CD4-positive, alpha-beta T cell treated with Interleukin-17A for 1 hour (primary cell): ENCODE results near the gene GH2.
"Not testable (repeated sequence)": the region's sequence is repeated elsewhere in the genome, so short reads cannot be mapped to it uniquely, and the experiment has no call there.

Experiments used
- DNase-seq: peaks from one replicate; pipeline ENCODE4 v3.0.0-alpha.2; 2020

GH2 gene

DNA sequence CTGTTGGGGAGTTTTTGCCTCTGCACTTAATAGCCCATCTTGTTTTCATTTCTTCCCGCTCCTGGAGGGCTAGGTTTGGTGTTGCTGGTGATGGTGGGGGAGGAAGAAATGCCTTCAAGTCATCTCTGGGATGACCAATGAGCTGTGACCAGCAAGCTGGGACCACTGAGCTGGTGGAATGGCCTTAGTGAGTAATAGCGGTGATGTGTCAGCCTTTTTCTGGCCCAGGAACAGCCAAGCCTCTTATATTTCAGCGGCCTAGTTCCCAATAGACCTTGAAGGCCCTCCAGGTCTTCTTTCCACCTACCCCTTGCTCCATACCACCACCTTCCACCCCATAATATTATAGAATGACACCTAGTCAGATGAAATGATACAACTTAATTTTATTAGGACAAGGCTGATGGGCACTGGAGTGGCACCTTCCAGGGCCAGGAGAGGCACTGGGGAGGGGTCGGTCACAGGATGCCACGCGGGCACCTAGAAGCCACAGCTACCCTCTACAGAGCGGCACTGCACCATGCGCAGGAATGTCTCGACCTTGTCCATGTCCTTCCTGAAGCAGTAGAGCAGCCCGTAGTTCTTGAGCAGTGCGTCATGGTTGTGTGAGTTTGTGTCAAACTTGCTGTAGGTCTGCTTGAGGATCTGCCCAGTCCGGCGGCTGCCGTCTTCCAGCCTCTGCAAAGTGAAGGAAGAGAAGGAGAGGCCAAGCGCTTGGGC lies 9.9 kb downstream of the GH2 start:
- not testable (repeated sequence) for DNase-seq

DNA sequence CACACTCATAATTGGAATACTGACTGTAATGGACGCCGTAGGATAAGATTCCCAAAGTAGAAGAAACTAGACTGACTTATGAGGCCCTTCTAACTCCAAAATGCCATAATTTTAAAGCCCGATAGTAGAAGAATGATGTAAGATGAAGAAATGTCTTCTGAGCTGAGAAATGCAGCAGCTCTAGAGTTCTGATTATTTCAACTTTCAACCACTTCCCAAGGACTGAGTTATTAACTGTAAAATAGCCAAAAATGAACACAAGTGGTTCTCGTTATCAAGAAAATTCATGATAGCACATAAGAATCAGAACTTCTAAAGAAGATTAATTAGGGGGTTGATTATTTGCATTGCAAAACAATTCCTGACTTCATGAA lies 11.5 kb downstream of the GH2 start:
- not testable (repeated sequence) for DNase-seq

DNA sequence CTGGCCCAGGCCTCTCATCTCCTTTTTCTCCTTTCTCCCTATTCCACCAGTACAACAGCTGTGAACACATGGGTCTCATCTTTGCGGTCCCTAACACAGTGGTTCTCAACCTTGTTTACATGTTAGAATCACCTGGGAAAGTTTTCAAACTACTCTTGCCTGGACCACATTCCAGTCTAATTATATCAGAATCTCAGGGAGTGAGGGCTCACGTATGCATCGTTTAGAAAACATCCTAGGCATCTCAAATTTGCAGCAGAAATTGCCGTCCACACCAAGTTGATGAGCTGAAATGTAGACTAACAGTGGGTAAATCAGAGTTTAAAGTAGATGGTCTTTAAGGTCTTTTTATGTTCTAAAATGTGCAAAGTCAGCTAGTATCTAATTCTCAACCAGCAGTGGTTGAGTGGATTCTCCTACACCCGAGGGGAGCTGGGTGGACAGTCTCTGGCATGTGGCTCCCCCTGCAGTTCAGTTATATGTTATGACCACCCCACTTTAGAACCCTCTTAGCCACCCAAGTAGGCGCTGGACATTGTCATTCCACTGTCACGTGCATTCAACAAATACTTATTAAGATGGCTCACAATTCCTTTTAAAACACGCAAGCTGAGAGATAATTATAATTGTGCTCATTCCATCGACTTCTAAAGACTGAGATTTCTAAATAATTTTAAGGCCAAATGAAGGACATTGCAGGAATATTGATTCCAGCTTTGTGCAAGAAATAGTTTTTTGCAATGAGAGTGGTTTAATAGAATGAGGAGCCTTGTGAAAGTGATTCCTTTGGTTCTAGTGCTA lies 12.1 kb downstream of the GH2 start:
- DNase-seq = not testable (repeated sequence)

DNA sequence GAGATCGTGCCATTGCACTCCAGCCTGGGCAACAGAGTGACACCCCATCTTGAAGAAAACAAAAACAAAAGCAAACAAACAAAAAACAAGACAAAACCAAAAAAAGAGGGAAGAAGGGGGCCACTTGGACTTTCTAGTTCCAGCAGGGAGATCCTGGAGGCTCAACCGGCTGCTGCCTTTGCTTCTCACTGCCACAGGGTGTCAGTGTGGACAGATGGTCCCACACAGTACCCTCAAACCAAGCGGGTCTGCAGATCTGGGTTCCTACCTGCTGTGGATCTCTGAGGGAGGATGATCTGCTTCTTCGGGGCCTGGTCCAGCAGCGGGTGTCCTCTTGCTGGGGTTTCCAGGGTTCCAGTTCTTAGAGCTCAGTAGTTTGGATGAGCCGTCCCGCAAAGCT lies 15.1 kb downstream of the GH2 start:
- DNase-seq = not testable (repeated sequence)

DNA sequence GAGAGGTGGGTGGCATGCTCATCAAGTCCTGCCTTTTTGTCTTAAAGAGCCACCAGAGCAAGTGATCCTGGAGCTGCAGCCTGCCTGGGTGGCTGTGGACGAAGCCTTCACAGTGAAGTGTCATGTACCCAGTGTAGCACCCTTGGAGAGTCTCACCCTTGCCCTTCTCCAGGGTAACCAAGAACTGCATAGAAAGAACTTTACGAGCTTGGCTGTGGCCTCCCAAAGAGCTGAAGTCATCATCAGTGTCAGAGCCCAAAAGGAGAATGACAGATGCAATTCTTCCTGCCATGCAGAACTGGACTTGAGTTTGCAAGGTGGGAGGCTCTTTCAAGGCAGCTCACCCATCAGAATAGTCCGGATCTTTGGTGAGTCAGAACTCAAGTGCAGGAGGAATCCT lies 22.5 kb downstream of the GH2 start:
- no peak for DNase-seq

DNA sequence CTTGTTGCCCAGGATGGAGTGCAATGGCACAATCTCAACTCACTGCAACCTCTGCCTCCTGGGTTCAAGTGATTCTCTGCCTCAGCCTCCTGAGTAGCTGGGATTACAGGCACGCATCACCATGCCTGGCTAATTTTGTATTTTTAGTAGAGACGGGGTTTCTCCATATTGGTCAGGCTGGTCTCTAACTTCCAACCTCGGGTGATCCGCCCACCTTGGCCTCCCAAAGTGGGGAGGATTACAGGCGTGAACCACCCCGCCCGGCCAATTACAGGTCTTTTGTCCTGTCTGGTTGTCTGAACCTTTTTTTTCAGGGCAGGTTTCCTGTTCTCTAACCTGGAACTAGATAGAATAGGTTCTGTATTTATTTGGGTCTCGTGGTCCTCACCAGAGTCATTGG lies 25.3 kb downstream of the GH2 start:
- not testable (repeated sequence) for DNase-seq

DNA sequence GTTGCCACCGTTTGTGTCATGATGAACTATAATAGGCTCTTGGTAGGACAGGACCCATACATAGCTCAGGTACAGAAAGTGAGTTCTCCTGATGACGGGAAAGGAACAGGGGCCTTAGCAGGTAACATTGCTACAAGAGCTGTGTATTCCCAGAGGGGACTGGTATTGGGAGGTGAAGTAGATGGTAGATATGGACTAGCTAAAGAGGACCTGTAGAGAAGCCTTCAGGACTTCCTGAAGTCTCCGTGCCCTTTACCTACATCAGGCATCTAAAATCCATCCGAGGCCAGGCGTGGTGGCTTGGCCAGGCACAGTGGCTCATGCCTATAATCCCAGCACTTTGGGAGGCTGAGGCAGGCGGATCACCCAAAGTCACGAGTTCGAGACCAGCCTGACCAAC lies 26.6 kb downstream of the GH2 start:
- DNase-seq = no peak

DNA sequence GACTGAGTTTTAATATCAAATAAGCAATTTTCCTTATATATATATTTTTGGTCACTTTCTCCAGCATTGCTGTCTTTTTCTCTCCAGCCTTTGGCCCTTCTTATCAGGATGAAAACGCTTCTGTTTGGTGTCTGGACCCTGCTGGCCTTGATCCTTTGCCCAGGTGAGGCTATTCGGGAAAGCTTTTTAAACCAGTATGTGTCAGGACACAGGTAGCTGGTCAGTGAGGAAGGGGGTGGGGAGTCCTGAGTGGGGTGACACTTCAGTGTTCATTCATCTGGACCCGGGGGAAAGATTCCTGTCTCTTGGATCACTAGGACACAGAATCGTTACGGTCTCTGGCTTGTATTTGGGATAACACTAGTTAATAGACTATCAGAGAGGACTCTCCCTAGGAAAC lies 27.0 kb downstream of the GH2 start:
- no peak for DNase-seq

DNA sequence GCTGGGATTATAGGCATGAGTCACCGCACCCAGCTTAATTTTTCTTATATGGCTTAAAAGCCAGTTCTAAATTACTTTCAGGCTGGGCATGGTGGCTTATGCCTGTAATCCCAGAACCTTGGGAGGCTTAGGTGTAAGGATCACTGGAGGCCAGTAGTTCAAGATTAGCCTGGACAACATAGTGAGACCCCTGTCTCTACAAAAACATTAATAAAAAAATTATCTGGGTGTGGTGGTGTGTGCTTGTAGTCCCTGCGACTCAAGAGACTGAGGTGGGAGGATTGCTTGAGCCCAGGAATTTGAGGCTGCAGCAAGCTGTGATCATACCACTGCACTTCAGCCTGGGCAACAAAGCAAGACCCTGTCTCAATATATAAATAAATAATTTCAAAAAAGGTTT lies 28.5 kb downstream of the GH2 start:
- DNase-seq = no peak

DNA sequence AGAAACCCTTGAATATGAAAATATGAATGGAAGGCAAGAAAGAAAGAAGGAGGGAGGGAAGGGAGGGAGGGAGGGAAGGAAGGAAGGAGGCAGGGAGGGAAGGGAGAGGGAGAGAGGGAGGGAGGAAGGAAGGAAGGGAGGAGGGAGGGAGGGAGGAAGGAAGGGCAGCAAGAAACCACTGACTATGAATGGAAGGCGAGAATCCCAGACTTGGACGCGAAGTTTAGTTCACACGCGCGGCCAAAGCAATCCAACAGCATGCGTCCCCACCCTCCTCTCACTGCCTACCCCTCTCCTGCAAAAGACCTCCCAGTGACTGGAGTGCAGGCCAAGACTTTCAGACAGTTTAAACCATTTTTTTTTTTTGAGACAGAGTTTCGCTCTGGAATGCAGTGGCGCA lies 31.3 kb downstream of the GH2 start:
- DNase-seq = no peak

DNA sequence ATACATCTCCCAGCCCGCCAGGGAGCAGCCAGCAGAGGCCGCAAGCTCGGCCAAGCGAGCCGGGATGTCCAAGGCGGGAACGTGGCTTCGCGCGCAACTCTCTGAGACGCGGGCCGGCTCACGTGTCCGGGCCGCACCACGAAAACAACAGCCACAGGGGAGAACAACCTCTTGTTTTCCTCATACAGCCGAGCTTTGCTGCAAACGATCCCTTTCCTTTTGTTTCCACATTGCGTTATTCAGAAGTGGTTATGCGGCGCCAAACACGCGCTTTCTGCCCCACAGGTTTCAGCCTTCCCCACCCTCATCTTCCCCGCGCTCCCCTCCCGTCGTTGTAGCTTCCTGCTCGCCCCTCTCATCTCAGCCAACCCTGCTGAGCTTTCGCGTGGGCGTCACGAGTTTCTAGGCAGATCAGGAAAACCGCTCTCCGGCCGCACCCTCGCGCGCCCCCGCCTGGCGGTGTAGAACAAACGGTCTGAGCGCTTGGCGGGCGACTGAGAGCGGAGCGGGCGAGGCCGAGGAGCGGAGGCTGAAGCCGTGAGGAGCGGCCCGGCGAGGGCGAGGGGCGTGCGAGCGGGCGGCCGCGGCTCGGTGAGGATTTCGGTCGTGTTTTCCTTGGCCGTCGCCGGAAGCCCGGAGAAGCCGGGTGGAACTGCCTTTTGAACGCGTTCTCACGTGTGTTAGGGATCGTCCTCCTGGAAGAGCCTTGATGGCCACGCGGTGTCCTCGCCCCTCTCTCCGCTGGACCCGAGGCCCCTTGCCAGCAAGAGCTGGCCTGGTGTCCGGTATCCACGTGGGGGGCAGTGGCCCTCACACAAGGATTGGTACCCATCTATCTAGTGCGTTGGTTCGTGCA lies 32.7 kb downstream of the GH2 start:
- DNase-seq = peak; percentile 95

DNA sequence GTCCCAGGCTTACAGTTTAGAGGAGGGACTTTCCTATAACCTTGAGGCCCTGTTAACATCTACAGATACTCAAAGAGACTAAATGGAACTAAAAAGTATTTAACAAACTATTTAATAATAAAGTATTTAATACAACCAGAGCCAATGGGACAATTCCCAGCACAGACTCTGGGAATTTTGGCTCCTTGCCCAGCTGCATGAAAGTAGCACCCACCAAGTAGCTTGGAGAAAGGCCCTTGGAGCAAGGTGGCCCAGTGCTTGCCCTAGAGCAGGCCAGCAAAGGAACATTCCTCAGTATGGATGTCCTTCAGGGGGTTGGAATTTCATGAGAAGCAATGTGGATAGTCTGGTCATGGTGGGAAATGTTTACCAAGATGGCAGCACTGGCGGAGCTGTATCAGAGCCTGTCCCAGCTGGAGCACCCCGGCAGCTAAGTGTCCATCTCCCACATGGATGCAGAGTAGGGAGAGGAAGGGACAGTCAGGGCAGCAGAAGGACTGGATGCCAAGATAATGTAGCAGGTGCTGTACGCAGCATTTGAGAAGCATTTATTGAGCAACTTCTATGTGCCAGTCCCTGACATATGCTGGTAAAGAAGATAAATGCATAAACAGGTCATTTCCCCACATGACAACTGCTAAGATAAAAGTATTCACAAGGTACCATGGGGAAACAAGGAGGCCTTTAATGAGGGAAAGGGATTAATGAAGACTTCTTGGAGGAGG lies 34.1 kb downstream of the GH2 start:
- DNase-seq = no peak

DNA sequence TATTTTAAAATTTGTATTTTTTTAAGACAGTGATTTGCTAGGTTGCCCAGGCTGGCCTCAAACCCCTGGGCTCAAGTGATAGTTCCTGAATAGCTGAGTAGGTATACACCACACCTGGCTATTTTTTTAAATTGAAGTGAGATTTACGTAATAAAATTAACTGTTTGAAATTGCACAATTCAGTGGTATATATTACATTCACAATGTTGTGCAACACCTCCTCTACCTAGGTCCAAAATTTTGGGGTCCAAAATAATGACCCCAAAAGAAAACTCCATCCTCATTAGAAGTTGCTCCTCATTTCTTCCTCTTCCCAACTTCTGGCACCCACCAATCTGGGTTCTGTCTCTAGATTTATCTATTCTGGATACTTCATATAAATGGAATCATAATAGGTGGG lies 36.2 kb downstream of the GH2 start:
- no peak for DNase-seq

DNA sequence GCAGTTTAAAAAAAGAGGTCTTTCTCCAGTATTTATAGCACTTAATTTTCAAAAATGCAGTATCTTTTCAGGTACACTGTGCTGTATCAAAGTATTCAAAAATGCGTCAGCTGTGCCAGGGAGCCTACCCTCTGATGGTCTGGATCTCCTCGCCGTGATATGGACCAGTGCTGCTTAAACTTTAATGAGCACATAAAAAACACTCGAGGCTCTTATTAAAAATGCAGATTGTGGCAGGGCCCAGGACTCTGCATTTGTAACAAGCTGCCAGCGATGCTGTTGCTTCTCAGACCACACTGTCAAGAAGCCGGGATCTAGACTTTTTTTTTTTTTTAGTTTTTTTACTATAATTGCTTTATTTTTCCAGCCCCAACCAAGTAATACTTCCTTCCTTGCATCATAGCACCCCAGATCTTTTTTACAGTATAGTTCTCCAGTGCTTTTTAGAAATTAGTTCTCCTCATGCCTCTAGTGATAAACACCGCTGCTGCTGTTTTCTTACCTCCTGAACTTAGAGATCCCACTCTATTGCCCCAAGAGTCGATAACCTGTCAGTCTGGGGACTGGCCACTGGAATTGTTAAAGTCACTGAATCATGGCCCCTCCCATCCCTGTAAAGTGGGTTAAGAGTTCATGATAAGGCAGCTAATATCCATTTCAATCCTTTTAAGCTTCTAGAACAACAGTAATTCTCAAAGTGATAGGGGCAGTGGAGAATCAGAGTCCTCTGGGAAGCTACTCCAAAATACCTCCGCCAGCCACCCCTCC lies 37.6 kb downstream of the GH2 start:
- no peak for DNase-seq

DNA sequence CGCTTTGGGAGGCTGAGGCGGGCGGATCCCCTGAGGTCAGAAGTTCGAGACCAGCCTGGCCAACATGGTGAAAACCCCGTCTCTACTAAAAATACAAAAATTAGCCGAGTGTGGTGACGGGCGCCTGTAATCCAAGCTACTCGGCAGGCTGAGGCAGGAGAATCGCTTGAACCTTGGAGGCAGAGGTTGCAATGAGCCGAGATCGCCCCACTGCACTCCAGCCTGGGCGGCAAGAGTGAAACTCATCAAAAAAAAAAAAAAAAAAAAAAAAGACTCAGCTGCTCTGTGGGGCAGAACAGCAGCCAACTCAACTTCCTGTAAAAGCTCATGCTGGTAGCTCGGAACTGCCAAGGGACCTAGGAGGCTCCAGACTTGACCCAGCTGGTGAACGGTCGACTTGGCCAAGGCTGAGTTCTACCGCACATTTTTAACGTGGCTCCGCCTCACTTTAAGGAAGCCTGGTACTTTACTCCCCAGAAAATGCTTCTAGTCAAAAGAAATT lies 38.3 kb downstream of the GH2 start:
- DNase-seq = peak; percentile 52

DNA sequence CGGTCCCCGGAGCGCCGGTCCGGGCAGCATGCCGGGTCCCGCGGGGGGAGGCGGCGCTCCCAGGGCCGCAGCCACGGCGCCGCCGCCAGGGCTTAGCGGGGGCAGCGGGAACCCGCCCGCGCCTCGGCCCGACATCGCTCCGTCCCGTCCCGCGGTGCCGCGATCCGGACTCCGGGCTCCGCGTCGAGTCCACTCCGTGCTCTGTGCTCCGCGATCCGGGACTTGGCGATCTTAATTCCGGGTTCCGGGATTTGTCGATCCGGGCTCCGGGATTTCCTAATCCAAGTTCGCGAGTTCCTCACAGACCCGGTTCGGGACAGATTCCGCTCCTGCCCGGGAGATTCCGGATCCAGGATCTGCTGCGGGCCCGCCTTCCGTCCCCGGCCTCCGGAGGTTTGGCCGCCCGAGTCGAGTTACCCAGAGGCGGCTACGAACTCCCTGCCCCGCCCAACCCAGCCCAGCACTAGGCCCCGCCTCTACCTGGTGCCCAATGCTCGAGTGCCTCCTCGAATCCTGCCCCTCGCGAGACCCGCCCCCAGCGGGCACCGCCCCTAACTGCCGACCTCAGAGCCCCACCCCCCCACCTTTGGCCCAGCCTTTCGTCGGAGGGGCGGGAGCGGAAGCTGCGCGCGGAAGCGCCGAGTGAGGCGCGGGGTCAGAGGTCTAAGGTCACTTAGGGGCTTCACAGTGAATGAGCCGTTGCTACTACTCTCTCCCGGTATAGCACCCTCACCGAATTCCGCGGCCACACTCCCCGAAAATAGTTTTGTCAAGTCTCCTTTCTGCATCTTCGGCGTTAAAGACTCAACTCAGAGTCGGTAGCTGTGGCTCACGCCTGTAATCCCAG lies 39.0 kb downstream of the GH2 start, which contains the start of gene SMARCD2:
SMARCD2 (minus strand) TSS at position 146 of the 847 bp plus-strand sequence; CDS start at position 135, 11 bp downstream.
- DNase-seq = peak; percentile 99

DNA sequence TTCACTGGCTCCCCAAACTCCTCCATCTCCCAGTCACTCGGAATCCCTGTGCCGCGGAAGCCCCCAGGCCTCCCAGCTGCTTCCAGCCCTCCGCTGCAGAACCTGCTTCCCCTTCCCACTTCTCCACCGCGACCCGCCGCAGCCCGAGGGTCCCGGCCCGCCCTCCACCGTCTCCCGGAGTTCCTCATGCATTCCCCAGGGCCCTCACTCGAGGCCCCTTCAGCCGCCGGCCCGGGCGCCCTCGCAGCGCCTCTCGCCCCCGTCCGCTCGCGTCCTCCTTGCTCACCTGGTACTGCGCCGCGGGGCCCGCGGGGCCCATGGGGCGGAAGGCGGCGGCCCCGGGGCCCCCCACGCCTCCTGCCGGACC lies 39.6 kb downstream of the GH2 start:
- DNase-seq = no peak

DNA sequence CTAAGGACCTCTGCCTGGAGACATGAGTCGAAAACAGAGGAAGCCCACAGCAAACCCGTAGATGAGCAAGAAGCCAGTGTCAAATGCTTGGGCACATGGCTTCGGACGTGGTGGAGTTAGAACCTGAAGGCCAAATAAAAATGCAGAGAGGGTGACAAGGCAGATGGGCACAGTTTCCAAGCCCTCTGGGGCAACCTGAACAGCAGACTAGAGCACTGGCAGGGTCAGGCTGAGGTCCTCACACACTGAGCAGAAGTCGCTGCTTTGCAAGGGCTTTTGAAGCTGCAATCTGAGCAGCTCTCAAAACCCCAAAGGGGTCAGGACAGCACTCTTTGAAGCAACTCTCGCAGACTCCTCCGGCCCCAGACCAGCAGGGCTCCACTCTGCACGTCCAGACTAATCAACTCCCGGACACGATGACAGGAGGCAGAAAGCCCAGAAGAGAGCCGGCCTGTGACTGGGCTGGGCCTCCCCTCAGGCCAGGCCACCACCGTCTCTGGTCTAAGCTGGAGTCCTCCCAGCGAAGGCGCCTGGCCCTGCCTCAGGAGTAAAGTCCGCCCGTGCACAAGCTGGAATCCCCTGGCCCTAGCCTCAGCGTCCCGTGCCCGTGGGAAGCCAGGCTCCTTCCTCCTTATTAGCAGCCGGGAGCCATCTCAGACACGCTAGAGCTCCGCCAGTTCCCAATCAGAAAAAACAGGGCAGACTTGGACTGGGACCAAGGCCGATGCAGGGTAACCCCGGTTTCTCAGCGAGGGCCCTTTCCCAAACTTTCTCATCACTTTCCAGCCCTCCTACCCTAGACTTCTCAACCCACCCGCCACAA lies 40.2 kb downstream of the GH2 start:
- DNase-seq = no peak

DNA sequence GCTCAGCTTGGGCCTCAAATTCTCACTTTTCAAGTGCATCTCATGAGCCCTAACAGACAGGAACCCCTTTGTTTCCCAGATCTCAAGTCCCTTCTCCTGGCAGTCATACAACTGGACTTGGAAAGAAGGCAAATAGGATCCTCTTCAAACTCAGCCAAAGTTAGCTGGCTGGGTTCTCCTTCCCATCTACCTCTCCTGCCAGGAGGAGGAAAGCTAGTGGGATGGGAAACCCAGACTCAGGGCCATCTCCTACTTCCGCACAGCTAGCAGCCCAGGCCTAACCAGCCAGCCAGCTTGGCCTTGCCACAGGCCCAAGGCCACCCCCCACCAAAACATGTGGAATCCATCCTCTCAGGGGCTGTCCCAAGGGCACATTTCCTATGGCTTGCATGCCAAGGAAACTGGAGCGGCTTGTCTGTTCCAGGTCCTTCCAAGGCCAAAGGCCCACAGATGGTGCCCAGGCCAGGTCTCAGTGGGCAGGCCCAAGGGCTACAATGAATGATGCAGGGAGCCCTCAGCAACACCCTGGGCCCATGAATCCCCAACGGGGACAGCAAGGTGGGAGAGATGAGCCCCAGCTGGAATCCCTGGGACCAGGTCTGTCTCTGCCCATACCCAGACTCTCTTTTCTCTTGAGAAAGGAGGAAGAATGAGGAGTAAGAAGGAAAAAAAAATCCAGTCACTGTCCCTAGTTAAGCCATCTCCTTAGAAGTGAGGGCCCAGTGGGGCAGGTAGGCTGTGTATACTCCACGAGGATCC lies 41.0 kb downstream of the GH2 start:
- DNase-seq = no peak
